ENCODE results near the gene ARHGAP10. TPM values are rescaled to one million over a fixed set of nuclear protein-coding genes. Genes with fewer than 3 reads are reported as not detected.

Gene ARHGAP10
- total RNA-seq, 4 donors from 2014 or later = 131 to 217 (median 206) TPM

DNA sequence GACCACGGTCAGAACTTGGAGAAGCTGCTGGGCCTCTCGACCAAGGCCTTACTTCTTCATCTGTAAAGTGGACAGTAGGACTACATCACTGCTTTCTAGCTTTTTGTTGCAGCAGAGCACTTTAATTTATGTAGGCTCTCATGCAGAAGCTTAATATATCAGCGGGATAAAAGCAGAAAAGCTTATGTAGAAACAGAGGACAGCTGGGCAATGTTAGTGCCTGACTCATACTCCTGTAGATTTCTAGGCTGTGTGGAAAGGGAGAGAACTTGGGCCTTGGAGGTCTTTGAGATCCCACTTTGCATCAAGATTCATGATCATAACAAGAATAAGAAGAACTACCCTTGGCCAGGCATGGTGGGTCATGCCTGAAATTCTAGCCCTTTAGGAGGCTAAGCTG, 91.2 kb downstream of the ARHGAP10 start:
- H3K36me3 ChIP-seq = peaks cover 0 to 34% (median 0%) of the 10 kb centered on the region in 3 donors
- H3K4me3 ChIP-seq = no peak overlapping the region
- H3K27me3 ChIP-seq = no peaks in the 10 kb centered on the region
- peak overlapping the region in 2 of 4 donors; percentile 76 to 77 for H3K27ac ChIP-seq
- peaks cover 0 to 72% (median 22%) of the 10 kb centered on the region in 4 donors for H3K4me1 ChIP-seq
- TF ChIP-seq, protein P1, sequence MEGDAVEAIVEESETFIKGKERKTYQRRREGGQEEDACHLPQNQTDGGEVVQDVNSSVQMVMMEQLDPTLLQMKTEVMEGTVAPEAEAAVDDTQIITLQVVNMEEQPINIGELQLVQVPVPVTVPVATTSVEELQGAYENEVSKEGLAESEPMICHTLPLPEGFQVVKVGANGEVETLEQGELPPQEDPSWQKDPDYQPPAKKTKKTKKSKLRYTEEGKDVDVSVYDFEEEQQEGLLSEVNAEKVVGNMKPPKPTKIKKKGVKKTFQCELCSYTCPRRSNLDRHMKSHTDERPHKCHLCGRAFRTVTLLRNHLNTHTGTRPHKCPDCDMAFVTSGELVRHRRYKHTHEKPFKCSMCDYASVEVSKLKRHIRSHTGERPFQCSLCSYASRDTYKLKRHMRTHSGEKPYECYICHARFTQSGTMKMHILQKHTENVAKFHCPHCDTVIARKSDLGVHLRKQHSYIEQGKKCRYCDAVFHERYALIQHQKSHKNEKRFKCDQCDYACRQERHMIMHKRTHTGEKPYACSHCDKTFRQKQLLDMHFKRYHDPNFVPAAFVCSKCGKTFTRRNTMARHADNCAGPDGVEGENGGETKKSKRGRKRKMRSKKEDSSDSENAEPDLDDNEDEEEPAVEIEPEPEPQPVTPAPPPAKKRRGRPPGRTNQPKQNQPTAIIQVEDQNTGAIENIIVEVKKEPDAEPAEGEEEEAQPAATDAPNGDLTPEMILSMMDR (IDR thresholded peaks at IDR 0.05) = no peak
- no peak for TF ChIP-seq EP300 (IDR thresholded peaks at IDR 0.05)
- TF ChIP-seq POLR2A (IDR thresholded peaks at IDR 0.05) = no peak
- no peak for DNase-seq (ENCODE audit: low spot score in 2 of 2)
- no peaks in the 10 kb centered on the region for H3K9me3 ChIP-seq
- 87 to 88% methylated on average over 3 of the region's 3 CpGs for WGBS, 2 donors

DNA sequence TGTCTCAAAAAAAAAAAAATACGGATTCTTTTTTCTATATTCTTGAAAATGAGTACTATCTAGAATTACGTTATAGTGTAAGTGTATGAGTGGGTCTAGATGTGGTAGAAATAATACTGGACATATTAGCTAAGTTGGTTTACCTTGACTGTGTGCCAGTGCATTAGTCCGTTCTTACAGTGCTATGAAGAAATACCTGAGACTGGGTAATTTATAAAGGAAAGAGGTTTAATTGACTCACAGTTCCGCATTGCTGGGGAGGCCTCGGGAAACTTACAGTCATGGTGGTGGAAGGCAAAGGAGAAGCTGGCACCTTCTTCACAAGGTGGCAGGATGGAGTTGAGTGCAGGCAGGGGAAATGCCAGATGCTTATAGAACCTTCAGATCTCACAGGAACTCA, 92.4 kb downstream of the ARHGAP10 start:
- H3K27ac ChIP-seq = peak overlapping the region in 2 of 4 donors; percentile 59 to 76
- no peak overlapping the region for H3K4me3 ChIP-seq
- peaks cover 0 to 74% (median 33%) of the 10 kb centered on the region in 4 donors for H3K4me1 ChIP-seq
- H3K27me3 ChIP-seq = no peaks in the 10 kb centered on the region
- no peak for DNase-seq (ENCODE audit: low spot score in 2 of 2)
- peaks cover 0 to 34% (median 0%) of the 10 kb centered on the region in 3 donors for H3K36me3 ChIP-seq
- no peaks in the 10 kb centered on the region for H3K9me3 ChIP-seq
- TF ChIP-seq POLR2A (IDR thresholded peaks at IDR 0.05) (no peak), EP300 (IDR thresholded peaks at IDR 0.05) (no peak)
- TF ChIP-seq, protein P1 (IDR thresholded peaks at IDR 0.05) = no peak
- WGBS, 2 donors = 94 to 95% methylated on average over 5 of the region's 5 CpGs

DNA sequence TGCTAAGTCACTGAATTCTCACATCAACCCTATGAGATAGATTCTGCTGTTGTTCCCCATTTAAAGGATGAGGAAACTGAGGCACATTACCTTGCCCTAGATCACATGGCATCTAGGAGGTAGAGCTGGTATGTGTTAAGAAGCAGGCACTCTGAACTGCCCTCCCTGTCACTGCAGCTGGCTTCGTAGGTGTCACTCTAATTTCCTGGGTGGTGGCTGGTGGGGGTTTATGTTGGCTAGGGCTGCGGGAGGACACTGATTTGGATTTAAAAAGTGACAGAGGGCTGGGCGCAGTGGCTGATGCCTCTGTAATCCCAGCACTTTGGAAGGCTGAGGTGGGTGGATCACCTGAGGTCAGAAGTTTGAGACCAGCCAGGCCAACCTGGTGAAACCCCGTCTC, 93.0 kb downstream of the ARHGAP10 start:
- no peak overlapping the region for H3K4me3 ChIP-seq
- H3K36me3 ChIP-seq = peaks cover 0 to 34% (median 0%) of the 10 kb centered on the region in 3 donors
- 97 to 98% methylated on average over 4 of the region's 4 CpGs for WGBS, 2 donors
- H3K27me3 ChIP-seq = no peaks in the 10 kb centered on the region
- DNase-seq (ENCODE audit: low spot score in 2 of 2) = no peak
- peaks cover 0 to 80% (median 38%) of the 10 kb centered on the region in 4 donors for H3K4me1 ChIP-seq
- H3K9me3 ChIP-seq = no peaks in the 10 kb centered on the region
- peak overlapping the region in 2 of 4 donors; percentile 1 to 59 for H3K27ac ChIP-seq
- TF ChIP-seq, protein P1 (IDR thresholded peaks at IDR 0.05) = no peak
- TF ChIP-seq POLR2A (IDR thresholded peaks at IDR 0.05) (no peak), EP300 (IDR thresholded peaks at IDR 0.05) (no peak)

DNA sequence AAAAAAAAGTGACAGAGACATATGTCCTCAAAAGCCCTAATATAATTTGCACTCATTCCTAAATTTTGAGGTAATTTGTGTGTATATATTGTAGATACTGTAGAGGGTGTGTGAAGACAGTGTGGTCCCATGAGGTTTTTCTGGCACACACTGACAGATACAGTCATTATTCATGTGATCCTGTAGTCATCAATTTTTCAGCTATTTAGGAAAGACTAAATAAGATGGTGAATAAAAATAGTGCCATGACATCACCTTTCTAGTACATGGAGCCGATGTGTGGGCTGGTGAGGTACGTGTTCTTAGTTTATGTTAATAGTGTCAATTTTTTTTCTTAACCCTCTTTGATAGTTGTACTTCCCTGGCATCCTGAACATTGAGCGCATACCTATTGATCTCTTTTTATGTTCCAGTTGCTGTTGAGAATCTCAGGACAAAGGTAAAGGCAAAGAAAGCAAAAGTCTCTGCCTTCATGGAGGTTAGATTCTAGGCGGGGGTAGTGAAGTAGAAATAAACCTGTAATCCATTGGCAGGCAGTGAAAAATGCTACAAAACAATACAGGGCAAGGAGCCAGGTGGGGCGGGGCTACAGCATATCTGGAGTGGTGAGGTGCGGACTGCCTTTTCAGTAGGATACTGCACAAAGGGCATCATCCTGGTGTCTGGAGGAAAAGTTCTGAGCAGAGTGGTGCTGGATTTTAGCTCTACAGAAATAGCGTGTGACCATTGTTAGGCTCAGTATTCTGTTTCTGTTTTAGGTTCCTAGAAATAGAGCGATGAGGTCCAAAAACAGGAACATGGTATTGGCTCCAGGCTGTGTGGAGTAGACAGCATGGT, 93.8 kb downstream of the ARHGAP10 start:
- no peak for DNase-seq (ENCODE audit: low spot score in 2 of 2)
- peak overlapping the region in 2 of 4 donors; percentile 1 to 59 for H3K27ac ChIP-seq
- no peak overlapping the region for H3K4me3 ChIP-seq

More for the DNA sequence above, 93.8 kb downstream of the ARHGAP10 start:
- peaks cover 0 to 86% (median 45%) of the 10 kb centered on the region in 4 donors for H3K4me1 ChIP-seq
- no peaks in the 10 kb centered on the region for H3K9me3 ChIP-seq
- H3K27me3 ChIP-seq = no peaks in the 10 kb centered on the region
- peaks cover 0 to 34% (median 0%) of the 10 kb centered on the region in 3 donors for H3K36me3 ChIP-seq
- TF ChIP-seq, protein P1 (IDR thresholded peaks at IDR 0.05) = no peak
- TF ChIP-seq EP300 (IDR thresholded peaks at IDR 0.05) = no peak
- TF ChIP-seq POLR2A (IDR thresholded peaks at IDR 0.05) = no peak
- WGBS, 2 donors = 71 to 74% methylated on average over 8 of the region's 8 CpGs
